ENCODE measurements around the gene ZSCAN23.

- TF ChIP-seq CTCF (IDR thresholded peaks at IDR 0.05), result no peak
- no peak for TF ChIP-seq POLR2A (IDR thresholded peaks at IDR 0.05)
These were observed 41.1 kb downstream of the ZSCAN23 start for GRCh38 chr6:28402197-28402596.

Data from upper lobe of left lung (tissue), 4 donors.